Omental fat pad (tissue), 4 donors: ENCODE measurements around the gene KCNE1. TPM values are rescaled to one million over a fixed set of nuclear protein-coding genes. Genes with fewer than 3 reads are reported as not detected.

Experiments
- ATAC-seq: fragments of 150-250 bp; one replicate; pipeline ENCODE4 v1.9.1; 2016; ENCODE audit warnings: mild to moderate bottlenecking, moderate library complexity; ENCODE audit not compliant: low FRiP score
- DNase-seq: peaks from one replicate; pipeline ENCODE4 v3.0.0-alpha.2; 2019; ENCODE audit warnings: low spot score
- total RNA-seq, 4 donors: library from RNA; depleted of rRNA; stranded (reverse); fragments of >200 nt; gene quantifications; one replicate each; pipeline ENCODE4 v1.1.0, GENCODE V29; 2016
- TF ChIP-seq, protein P1 (sequence below), 3 donors: fragments of 450-650 bp; IDR thresholded peaks; one replicate each; pipeline ENCODE4 v1.5.1; 2016 to 2017; ENCODE audit warnings: antibody characterized with exemption in 3 of 3, mild to moderate bottlenecking in 3 of 3, moderate library complexity in 2 of 3

Gene KCNE1
- total RNA-seq, 4 donors from 2014 or later = 3.2 to 14.8 (median 12.1) TPM

DNA sequence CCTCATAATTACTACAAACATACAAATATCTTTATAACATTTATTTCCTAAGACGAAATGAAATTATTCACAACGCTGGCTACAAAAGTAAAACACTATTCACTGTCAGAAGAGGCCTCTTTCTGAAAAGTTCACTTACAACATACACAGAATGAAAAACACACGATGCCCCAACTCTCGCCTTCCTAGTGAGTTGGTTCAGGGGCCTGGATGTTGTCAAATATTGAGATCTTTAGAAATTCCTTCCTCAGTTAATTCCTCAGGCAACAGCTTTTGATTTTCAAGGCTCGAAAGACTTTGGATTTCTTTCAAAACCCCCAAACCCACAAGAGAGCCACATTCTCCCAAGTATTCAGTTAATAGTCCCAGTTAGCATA is 14.2 kb upstream of the KCNE1 start:
- DNase-seq (no peak), ATAC-seq (no peak)
- TF ChIP-seq, protein P1, sequence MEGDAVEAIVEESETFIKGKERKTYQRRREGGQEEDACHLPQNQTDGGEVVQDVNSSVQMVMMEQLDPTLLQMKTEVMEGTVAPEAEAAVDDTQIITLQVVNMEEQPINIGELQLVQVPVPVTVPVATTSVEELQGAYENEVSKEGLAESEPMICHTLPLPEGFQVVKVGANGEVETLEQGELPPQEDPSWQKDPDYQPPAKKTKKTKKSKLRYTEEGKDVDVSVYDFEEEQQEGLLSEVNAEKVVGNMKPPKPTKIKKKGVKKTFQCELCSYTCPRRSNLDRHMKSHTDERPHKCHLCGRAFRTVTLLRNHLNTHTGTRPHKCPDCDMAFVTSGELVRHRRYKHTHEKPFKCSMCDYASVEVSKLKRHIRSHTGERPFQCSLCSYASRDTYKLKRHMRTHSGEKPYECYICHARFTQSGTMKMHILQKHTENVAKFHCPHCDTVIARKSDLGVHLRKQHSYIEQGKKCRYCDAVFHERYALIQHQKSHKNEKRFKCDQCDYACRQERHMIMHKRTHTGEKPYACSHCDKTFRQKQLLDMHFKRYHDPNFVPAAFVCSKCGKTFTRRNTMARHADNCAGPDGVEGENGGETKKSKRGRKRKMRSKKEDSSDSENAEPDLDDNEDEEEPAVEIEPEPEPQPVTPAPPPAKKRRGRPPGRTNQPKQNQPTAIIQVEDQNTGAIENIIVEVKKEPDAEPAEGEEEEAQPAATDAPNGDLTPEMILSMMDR (IDR thresholded peaks at IDR 0.05) = no peak

DNA sequence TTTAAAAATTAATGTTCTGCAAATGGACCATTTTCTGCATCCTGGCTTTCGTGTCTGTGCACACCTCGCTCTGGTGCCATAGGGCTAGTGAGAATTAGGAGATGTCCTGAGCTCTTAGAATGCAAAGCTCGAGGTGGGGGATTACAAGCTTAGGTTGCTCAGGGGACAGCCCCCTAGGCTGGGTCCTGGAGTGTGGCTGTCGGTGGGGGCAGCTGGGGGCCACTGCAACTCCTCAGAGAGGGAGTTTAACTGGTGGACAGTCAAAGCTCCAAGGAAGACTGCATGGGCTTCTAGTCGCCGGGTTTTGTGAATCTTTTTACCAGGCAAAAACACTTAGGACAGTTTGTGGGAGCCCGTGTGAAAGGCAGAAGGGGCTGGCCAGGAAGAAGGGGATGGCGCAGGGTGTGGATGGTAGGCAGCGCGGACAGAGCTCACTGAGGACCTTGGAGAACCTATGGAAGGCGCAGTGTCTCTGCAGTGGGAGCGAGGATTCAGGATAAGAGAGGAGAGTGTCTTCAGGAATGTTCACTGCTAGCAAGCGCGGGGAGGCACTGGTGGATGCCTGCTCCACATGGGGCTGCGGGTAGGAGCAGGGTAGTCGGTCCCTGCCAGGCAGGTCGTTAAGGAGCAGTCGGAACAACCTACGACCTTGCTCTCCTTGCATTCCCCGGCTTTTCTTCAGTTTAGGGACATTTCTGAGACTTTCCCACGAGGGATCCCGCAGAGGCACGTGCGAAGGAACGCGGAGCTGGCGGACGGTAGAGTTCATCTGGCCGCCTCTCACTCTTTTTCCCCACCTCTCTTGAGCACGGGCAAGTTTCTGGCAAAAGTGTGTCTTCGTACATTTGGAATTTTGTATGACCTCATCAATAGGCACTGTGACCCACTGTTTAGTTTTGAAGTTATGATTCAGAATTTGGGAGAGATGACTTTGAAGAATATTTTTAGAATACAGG is 12.9 kb upstream of the KCNE1 start:
- DNase-seq = no peak
- ATAC-seq = peak; percentile 19
- TF ChIP-seq, protein P1 (IDR thresholded peaks at IDR 0.05) = no peak

DNA sequence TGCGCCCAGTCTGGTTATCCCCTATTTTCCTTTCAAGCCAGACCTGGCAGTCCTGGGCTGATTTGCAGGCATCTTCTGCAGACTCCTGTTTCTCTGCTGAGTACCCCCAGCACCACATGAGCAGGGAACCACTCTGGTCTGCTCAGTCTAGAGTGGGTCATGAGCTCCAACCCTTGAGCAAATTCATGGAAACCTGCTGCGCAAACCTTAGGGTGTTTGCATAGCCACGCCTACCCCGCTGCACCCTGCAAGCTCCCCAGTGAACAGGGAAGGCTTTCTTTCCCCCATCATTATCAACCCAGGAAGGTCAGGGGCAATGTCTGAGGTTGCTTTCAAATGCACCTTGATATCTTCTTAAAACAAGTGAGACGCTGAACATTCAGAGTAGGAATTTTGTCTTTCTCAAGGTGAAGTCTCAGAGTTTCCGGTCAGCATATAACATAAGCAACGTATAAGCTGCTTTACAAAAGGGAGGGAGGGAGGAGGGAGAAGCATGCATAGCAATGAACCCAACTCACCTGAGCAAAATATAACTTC is 11.1 kb upstream of the KCNE1 start:
- ATAC-seq (no peak), DNase-seq (no peak)
- TF ChIP-seq, protein P1 (IDR thresholded peaks at IDR 0.05) = no peak

DNA sequence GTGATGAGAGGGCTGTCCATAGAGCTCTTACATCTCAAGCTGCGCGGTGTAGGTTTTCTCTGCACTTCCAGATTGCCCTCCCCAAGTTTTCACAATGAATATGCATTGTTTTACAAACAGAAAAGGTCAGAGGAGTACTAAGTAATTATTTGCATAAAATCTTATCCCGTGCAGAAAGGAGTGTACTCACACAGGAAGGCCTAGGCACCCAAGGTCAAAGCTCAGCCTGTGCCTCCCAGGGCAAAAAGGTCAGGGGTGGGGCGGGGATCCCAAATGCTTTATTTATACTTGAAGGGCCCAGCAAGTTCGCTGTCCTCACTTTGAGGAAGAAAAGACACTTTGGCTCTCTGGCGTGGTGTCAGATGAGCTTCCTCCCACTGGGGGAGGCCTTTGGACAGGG is 10.3 kb upstream of the KCNE1 start:
- TF ChIP-seq, protein P1 (IDR thresholded peaks at IDR 0.05) = no peak
- no peak for DNase-seq

DNA sequence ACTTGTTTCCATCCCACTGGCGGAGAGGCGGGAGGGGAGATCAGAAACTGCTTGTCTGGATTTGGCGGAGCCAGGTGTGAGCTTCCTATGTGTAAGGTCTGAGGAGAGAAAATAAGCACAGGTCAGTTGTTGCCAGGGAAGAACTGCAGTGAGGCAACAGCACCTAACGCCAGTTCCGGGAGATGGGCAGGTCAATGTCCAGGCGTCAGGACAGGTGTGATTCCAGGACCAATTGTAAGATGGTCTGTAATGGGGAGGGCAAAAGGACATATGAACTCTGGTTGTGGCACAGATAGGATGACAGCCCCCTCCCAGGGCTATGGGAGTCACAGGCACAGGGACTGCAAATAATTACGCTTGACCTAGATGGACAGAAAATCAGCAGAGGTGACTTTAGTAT is 9.6 kb upstream of the KCNE1 start:
- no peak for ATAC-seq
- DNase-seq = no peak
- TF ChIP-seq, protein P1 (IDR thresholded peaks at IDR 0.05) = no peak

More for the DNA sequence above, 10.3 kb upstream of the KCNE1 start:
- ATAC-seq = no peak

DNA sequence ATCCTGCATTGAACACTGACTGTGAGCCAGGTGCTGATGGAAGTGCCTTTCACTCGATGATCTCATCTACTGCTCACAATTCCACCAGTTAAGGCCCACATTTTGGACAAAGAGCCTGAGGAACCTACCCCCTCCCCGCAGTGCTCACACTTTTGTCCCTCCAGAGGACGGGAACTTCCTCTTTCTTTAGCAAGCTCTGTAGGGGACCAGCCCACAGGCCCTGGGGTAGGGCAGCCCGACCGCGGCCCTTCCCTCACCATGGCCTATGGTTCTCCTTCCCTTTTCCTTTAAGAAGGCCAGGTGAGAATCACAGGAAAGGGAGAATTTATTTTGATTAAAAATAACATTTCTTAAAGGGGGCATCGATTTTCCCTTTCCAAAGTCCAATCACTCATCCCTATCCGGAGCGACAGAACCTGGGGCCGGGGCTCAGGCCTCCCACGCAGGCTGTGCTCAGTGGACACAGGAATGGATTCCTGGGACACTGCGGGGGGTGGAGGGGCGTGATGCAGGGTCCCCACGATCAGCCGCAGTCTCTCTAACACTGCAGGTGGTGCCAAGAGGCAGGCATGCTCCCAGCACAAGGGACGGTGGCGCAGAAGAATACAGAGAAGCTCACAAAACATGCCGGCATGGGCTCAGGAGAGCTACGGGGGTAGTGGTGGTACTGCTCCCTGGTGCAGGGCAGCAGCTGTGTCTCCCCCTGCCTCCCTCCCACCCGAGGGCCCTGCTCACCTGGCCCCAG is 8.9 kb upstream of the KCNE1 start:
- TF ChIP-seq, protein P1 (IDR thresholded peaks at IDR 0.05) = no peak
- ATAC-seq = no peak
- DNase-seq = no peak
